Vagina (tissue), 2 donors: ENCODE data around the gene FBH1. TPM values are rescaled to one million over a fixed set of nuclear protein-coding genes. Genes with fewer than 3 reads are reported as not detected.
A peak's percentile ranks its signal among the peaks of the same experiment; 100 is the strongest.

Experiments
- DNase-seq, 2 donors: peaks; one replicate each; pipeline ENCODE4 v3.0.0-alpha.2; 2017; ENCODE audit errors: extremely low spot score in 2 of 2
- H3K27ac ChIP-seq: fragments of 200-600 bp; sonication (generic); one replicate; pipeline ENCODE4 v1.5.1; 2019
- H3K27me3 ChIP-seq: fragments of 200-600 bp; sonication (generic); one replicate; pipeline ENCODE4 v1.5.1; 2019
- H3K36me3 ChIP-seq, 2 donors: fragments of 200-600 bp; sonication (generic); one replicate each; pipeline ENCODE4 v1.5.1; 2017 to 2019
- H3K4me1 ChIP-seq: fragments of 200-600 bp; sonication (generic); one replicate; pipeline ENCODE4 v1.5.1; 2019
- H3K4me3 ChIP-seq, 2 donors: fragments of 200-600 bp; sonication (generic); 1 replicate in 1 of 2; 2 replicates in 1 of 2; pipeline ENCODE4 v1.5.1; 2016 to 2019
- H3K9me3 ChIP-seq: fragments of 200-600 bp; sonication (generic); one replicate; pipeline ENCODE4 v1.5.1; 2019
- POLR2A ChIP-seq, 2 donors: fragments of 450-650 bp; IDR thresholded peaks; one replicate each; pipeline ENCODE4 v1.6.1; 2017; ENCODE audit warnings: antibody characterized with exemption in 2 of 2, mild to moderate bottlenecking in 2 of 2, moderate library complexity in 2 of 2
- POLR2AphosphoS5 ChIP-seq, 2 donors: sonication (generic); formaldehyde crosslinking; IDR thresholded peaks; one replicate each; pipeline ENCODE4 v1.9.0; 2017; ENCODE audit warnings: antibody characterized with exemption in 2 of 2, mild to moderate bottlenecking in 2 of 2, low read depth in 1 of 2; ENCODE audit not compliant: insufficient read depth in 1 of 2
- intact Hi-C: fragments of 100-400 bp; cut with DNase I; formaldehyde crosslinking; loops from one replicate; pipeline ENCODE4 v1.15.1; 2023
- total RNA-seq: library from RNA; depleted of rRNA; stranded (reverse); fragments of >200 nt; gene quantifications from one replicate; pipeline ENCODE4 v1.2.3, GENCODE V29; 2016
- TF ChIP-seq, protein P1 (sequence below), 3 experiments: fragments of 450-650 bp in 2 of 3; fragments of 200-600 bp in 1 of 3; sonication (generic) in 1 of 3; IDR thresholded peaks; one replicate each; pipeline ENCODE4 v1.5.1; 2017 to 2019; ENCODE audit warnings: antibody characterized with exemption in 3 of 3, mild to moderate bottlenecking in 2 of 3, moderate library complexity in 2 of 3

The FBH1 gene
- total RNA-seq, 1 donor from 2014 or later: 108 TPM

DNA sequence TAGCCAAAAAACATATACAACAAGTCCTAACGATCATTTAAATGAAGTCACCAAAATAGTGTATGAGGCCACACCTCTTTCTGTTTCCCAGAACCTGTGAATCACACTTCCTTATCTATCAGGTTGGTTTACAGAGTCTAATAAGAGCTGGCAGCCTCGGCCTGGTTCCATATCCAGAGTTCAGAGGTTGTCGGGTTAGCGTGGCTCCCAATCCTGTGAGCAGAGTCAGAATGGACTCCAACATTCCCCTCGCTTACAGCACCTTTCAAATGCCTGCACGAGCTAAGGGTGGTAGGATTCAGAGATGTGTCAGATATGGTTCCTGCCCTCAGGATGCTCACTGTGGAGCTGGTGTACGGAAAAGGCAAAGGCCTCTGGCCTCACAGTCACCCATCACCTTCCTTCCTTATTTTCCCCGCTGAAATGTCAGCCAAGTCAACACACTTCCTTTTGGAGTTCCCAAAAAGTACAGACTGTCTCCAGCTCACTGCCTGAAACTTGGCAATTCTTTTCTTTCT is 81.3 kb downstream of the FBH1 start:
- no peaks in the 10 kb centered on the region for H3K36me3 ChIP-seq
- no peaks in the 10 kb centered on the region for H3K27me3 ChIP-seq
- peaks cover 42% of the 10 kb centered on the region for H3K4me1 ChIP-seq
- intact Hi-C loops: no loop called here
- H3K27ac ChIP-seq: peak overlapping the region; percentile 69
- DNase-seq: peak in 1 of 2 donors; percentile 93
- no peak overlapping the region for H3K4me3 ChIP-seq
- TF ChIP-seq, protein P1, sequence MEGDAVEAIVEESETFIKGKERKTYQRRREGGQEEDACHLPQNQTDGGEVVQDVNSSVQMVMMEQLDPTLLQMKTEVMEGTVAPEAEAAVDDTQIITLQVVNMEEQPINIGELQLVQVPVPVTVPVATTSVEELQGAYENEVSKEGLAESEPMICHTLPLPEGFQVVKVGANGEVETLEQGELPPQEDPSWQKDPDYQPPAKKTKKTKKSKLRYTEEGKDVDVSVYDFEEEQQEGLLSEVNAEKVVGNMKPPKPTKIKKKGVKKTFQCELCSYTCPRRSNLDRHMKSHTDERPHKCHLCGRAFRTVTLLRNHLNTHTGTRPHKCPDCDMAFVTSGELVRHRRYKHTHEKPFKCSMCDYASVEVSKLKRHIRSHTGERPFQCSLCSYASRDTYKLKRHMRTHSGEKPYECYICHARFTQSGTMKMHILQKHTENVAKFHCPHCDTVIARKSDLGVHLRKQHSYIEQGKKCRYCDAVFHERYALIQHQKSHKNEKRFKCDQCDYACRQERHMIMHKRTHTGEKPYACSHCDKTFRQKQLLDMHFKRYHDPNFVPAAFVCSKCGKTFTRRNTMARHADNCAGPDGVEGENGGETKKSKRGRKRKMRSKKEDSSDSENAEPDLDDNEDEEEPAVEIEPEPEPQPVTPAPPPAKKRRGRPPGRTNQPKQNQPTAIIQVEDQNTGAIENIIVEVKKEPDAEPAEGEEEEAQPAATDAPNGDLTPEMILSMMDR (IDR thresholded peaks at IDR 0.05): no peak
- TF ChIP-seq POLR2AphosphoS5 (IDR thresholded peaks at IDR 0.05; ENCODE audit: insufficient read depth in 1 of 2, low read depth in 1 of 2): peak; percentile 14 to 69
- no peaks in the 10 kb centered on the region for H3K9me3 ChIP-seq

DNA sequence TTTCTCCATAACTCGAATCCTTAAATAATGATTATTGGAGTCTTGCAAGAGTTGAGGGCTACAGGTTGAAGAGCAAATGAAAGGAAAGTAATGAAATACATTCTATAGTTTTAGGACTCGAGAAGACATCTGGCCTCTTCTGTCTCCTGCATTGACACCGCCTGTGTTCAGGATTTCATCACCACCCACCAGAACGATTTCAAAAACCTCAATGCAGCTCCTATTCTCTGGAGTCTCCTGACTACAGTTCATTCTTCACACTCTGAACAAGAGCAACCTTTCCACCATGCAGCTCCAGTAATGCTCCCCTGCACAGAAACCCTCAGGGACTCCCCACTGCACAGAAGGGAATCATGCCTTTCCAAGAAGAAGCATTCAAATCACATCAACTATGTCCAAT is 81.8 kb downstream of the FBH1 start:
- intact Hi-C loops: no loop called here
- peak in 1 of 2 donors; percentile 12 for DNase-seq
- Histone ChIP-seq H3K4me1 (peaks cover 43% of the 10 kb centered on the region), H3K27me3 (no peaks in the 10 kb centered on the region), H3K9me3 (no peaks in the 10 kb centered on the region), H3K27ac (peak overlapping the region; percentile 69), H3K36me3 (no peaks in the 10 kb centered on the region), H3K4me3 (no peak overlapping the region)
- TF ChIP-seq POLR2A (IDR thresholded peaks at IDR 0.05) (no peak), POLR2AphosphoS5 (IDR thresholded peaks at IDR 0.05; ENCODE audit: insufficient read depth in 1 of 2, low read depth in 1 of 2) (no peak)
- TF ChIP-seq, protein P1 (IDR thresholded peaks at IDR 0.05): no peak

DNA sequence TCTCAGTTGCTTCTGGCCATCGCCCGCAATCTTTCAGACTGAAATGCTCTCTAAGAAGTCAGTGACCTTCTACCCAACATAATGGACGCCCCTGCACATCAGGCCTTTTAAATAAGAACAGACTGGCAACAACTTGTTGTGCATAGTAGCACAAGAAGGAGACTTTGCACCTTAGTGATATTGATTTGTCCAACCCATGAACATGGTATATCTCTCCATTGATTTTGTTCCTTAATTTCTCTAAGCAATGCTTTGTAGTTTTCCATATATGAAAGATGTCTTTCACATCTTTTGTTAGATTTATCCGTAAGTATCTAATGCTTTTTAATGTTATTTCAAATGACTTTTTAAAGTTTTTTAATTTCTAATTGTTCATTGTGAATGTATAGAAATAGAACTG is 83.0 kb downstream of the FBH1 start:
- H3K27ac ChIP-seq: no peak overlapping the region
- TF ChIP-seq, protein P1 (IDR thresholded peaks at IDR 0.05): no peak
- TF ChIP-seq POLR2AphosphoS5 (IDR thresholded peaks at IDR 0.05; ENCODE audit: insufficient read depth in 1 of 2, low read depth in 1 of 2): no peak
- no peak for TF ChIP-seq POLR2A (IDR thresholded peaks at IDR 0.05)
- no peak for DNase-seq

DNA sequence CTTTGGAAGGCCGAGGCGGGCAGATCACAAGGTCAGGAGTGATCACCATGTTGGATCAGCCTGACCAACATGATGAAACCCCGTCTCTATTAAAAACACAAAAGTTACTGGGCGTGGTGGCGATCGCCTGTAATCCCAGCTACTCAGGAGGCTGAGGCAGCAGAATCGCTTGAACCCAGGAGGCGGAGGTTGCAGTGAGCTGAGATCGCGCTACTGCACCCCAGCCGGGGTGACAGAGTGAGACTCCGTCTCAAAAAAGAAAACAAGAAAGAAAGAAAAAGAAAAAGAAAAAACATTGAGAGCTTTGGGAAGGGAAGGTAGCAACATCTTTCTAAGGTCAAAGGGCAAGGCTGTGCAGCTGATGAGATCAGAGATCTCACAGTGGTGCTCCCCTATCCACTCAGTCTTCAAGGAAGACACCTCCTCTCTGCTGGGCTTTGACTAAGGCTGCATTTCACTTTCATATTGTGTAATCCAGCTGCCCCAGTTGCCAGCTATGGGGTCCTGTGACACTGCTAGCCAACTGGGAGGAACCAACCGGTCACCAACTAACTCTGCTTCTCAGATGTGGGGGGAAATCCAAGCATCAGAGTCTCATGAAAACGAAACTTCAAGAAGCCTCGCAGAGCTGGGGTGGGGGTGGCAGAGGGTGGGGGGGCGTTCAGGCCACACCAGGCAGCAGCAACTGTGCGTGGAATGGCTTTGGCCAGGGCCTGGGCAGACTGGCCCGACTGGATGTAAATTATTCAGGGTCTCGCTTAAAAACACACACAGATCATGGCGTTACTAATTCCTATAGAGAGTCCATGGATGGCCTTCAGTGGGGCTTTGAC is 85.8 kb downstream of the FBH1 start:
- no peaks in the 10 kb centered on the region for H3K36me3 ChIP-seq
- TF ChIP-seq, protein P1 (IDR thresholded peaks at IDR 0.05): no peak
- peak in 1 of 2 donors; percentile 18 for TF ChIP-seq POLR2AphosphoS5 (IDR thresholded peaks at IDR 0.05; ENCODE audit: insufficient read depth in 1 of 2, low read depth in 1 of 2)
- no peak for TF ChIP-seq POLR2A (IDR thresholded peaks at IDR 0.05)
- peak overlapping the region; percentile 98 for H3K27ac ChIP-seq
- no peak for DNase-seq
- no peaks in the 10 kb centered on the region for H3K27me3 ChIP-seq
- H3K4me1 ChIP-seq: peaks cover 42% of the 10 kb centered on the region
- H3K9me3 ChIP-seq: no peaks in the 10 kb centered on the region
- H3K4me3 ChIP-seq: peak overlapping the region; percentile 94 to 96
- intact Hi-C loops: no loop called here

More for the DNA sequence above, 83.0 kb downstream of the FBH1 start:
- H3K27me3 ChIP-seq: no peaks in the 10 kb centered on the region
- intact Hi-C loops: no loop called here
- no peak overlapping the region for H3K4me3 ChIP-seq
- H3K4me1 ChIP-seq: peaks cover 39% of the 10 kb centered on the region
- no peaks in the 10 kb centered on the region for H3K36me3 ChIP-seq
- no peaks in the 10 kb centered on the region for H3K9me3 ChIP-seq
